Activated T-cell treated with anti-CD3 and anti-CD28 coated beads, Interleukin-2, amount 50 U/mL, for 72 hours (primary cell): Measurements from ENCODE around the gene FBH1. TPM values are rescaled to one million over a fixed set of nuclear protein-coding genes. Genes with fewer than 3 reads are reported as not detected.
"Not testable (repeated sequence)": the region's sequence is repeated elsewhere in the genome, so short reads cannot be mapped to it uniquely, and the experiment has no call there.

Experiments
- ATAC-seq, 2 donors: fragments of 150-1000 bp; cut with Tn5 transposase; replicated peaks in 1 of 2; 2 replicates each; pipeline ENCODE4 v1.10.0; 2021; ENCODE audit warnings: moderate library complexity in 2 of 2, mild to moderate bottlenecking in 1 of 2
- DNase-seq, 2 donors: peaks; one replicate each; pipeline ENCODE4 v3.0.0; 2021 to 2022; ENCODE audit warnings: mixed read lengths in 1 of 2
- H3K27ac Mint-ChIP-seq: one replicate; pipeline ENCODE4 v1.8.0; 2022; ENCODE audit warnings: mild to moderate bottlenecking, moderate library complexity, mixed read lengths
- H3K27me3 Mint-ChIP-seq: one replicate; pipeline ENCODE4 v1.8.0; 2022; ENCODE audit warnings: low read depth, mixed read lengths
- H3K36me3 Mint-ChIP-seq, 2 donors: one replicate each; pipeline ENCODE4 v1.8.0; 2022; ENCODE audit warnings: mixed read lengths in 2 of 2, mild to moderate bottlenecking in 1 of 2; ENCODE audit not compliant: insufficient read depth in 2 of 2
- H3K4me1 Mint-ChIP-seq: one replicate; pipeline ENCODE4 v1.8.0; 2022; ENCODE audit warnings: low read depth, mixed read lengths
- H3K4me3 Mint-ChIP-seq, 2 donors: one replicate each; pipeline ENCODE4 v1.8.0; 2022; ENCODE audit warnings: mild to moderate bottlenecking in 2 of 2, mixed read lengths in 2 of 2, moderate library complexity in 2 of 2
- H3K9me3 Mint-ChIP-seq, 2 donors: one replicate each; pipeline ENCODE4 v1.8.0; 2022; ENCODE audit warnings: mixed read lengths in 2 of 2
- total RNA-seq, 2 donors: library from RNA; stranded (reverse); gene quantifications; one replicate each; pipeline ENCODE4 v1.2.3, GENCODE V29; 2022

The FBH1 gene
- total RNA-seq, 2 donors from 2014 or later = 51.0 to 53.6 TPM

GRCh38 chr10:5862360-5862961 is 27.6 kb upstream of the FBH1 start:
- DNase-seq = peak; percentile 8 to 10
- Mint-ChIP-seq H3K4me3 (peak overlapping the region in 1 of 2 donors; percentile 19), H3K27me3 (no peaks in the 10 kb centered on the region), H3K27ac (no peak overlapping the region), H3K36me3 (peaks cover 0 to 3% of the 10 kb centered on the region in 2 donors), H3K4me1 (no peaks in the 10 kb centered on the region), H3K9me3 (no peaks in the 10 kb centered on the region)
- peak; percentile 63 to 91 for ATAC-seq

GRCh38 chr10:5862981-5863685 is 26.9 kb upstream of the FBH1 start:
- not testable (repeated sequence) for DNase-seq, H3K4me3 Mint-ChIP-seq, H3K36me3 Mint-ChIP-seq, H3K4me1 Mint-ChIP-seq, H3K27ac Mint-ChIP-seq, ATAC-seq, H3K9me3 Mint-ChIP-seq, H3K27me3 Mint-ChIP-seq

- H3K9me3 Mint-ChIP-seq, H3K4me3 Mint-ChIP-seq, H3K27me3 Mint-ChIP-seq, H3K27ac Mint-ChIP-seq, H3K4me1 Mint-ChIP-seq, ATAC-seq, DNase-seq, H3K36me3 Mint-ChIP-seq: not testable (repeated sequence)
These were observed 23.5 kb upstream of the FBH1 start for GRCh38 chr10:5866451-5867081.

- H3K4me3 Mint-ChIP-seq, H3K36me3 Mint-ChIP-seq, H3K4me1 Mint-ChIP-seq, H3K27ac Mint-ChIP-seq, ATAC-seq, H3K9me3 Mint-ChIP-seq, H3K27me3 Mint-ChIP-seq, DNase-seq: not testable (repeated sequence)
These were observed 22.9 kb upstream of the FBH1 start for GRCh38 chr10:5867091-5867615.

- not testable (repeated sequence) for ATAC-seq, H3K36me3 Mint-ChIP-seq, H3K4me1 Mint-ChIP-seq
These were observed 21.7 kb upstream of the FBH1 start for GRCh38 chr10:5868383-5868782.

GRCh38 chr10:5869156-5869555 is 20.9 kb upstream of the FBH1 start:
- peaks cover 3 to 4% of the 10 kb centered on the region in 2 donors for H3K36me3 Mint-ChIP-seq
- no peaks in the 10 kb centered on the region for H3K27me3 Mint-ChIP-seq
- H3K27ac Mint-ChIP-seq = no peak overlapping the region
- no peak overlapping the region for H3K4me3 Mint-ChIP-seq
- H3K4me1 Mint-ChIP-seq = peaks cover 11% of the 10 kb centered on the region
- ATAC-seq (no peak), DNase-seq (no peak)
- no peaks in the 10 kb centered on the region for H3K9me3 Mint-ChIP-seq

More at GRCh38 chr10:5868383-5868782, 21.7 kb upstream of the FBH1 start:
- H3K27ac Mint-ChIP-seq, H3K4me3 Mint-ChIP-seq, DNase-seq, H3K9me3 Mint-ChIP-seq, H3K27me3 Mint-ChIP-seq: not testable (repeated sequence)

- Mint-ChIP-seq H3K27me3 (no peaks in the 10 kb centered on the region), H3K9me3 (no peaks in the 10 kb centered on the region), H3K36me3 (peaks cover 4% of the 10 kb centered on the region in 2 donors), H3K4me1 (peaks cover 12% of the 10 kb centered on the region), H3K4me3 (no peak overlapping the region), H3K27ac (no peak overlapping the region)
- ATAC-seq = no peak
- DNase-seq = no peak
These were observed 18.4 kb upstream of the FBH1 start for GRCh38 chr10:5871596-5871995.

GRCh38 chr10:5873515-5873995 is 16.5 kb upstream of the FBH1 start:
- Mint-ChIP-seq H3K27ac (no peak overlapping the region), H3K36me3 (peaks cover under 1 to 6% of the 10 kb centered on the region in 2 donors), H3K4me1 (peaks cover 12% of the 10 kb centered on the region), H3K9me3 (no peaks in the 10 kb centered on the region), H3K27me3 (no peaks in the 10 kb centered on the region), H3K4me3 (peak overlapping the region; percentile 32 to 51)
- DNase-seq = peak; percentile 57 to 70
- peak; percentile 72 to 74 for ATAC-seq

- DNase-seq (no peak), ATAC-seq (no peak)
- H3K9me3 Mint-ChIP-seq = no peaks in the 10 kb centered on the region
- H3K36me3 Mint-ChIP-seq = peaks cover 0 to 6% of the 10 kb centered on the region in 2 donors
- H3K27me3 Mint-ChIP-seq = no peaks in the 10 kb centered on the region
- no peak overlapping the region for H3K4me3 Mint-ChIP-seq
- H3K27ac Mint-ChIP-seq = no peak overlapping the region
- H3K4me1 Mint-ChIP-seq = peaks cover 12% of the 10 kb centered on the region
These were observed 13.8 kb upstream of the FBH1 start for GRCh38 chr10:5876181-5876768.

GRCh38 chr10:5877041-5877440 is 13.0 kb upstream of the FBH1 start:
- H3K4me3 Mint-ChIP-seq, ATAC-seq, H3K27ac Mint-ChIP-seq, H3K27me3 Mint-ChIP-seq, DNase-seq, H3K36me3 Mint-ChIP-seq, H3K9me3 Mint-ChIP-seq: not testable (repeated sequence)
- H3K4me1 Mint-ChIP-seq = peaks cover 12% of the 10 kb centered on the region

- Mint-ChIP-seq H3K9me3 (no peaks in the 10 kb centered on the region), H3K27me3 (no peaks in the 10 kb centered on the region), H3K27ac (no peak overlapping the region), H3K4me1 (peaks cover 5% of the 10 kb centered on the region), H3K36me3 (peaks cover 2 to 13% of the 10 kb centered on the region in 2 donors), H3K4me3 (no peak overlapping the region)
- ATAC-seq (no peak), DNase-seq (no peak)
These were observed 7.1 kb upstream of the FBH1 start for GRCh38 chr10:5882961-5883360.

- Mint-ChIP-seq H3K9me3 (no peaks in the 10 kb centered on the region), H3K4me1 (peaks cover 16% of the 10 kb centered on the region), H3K36me3 (peaks cover 3 to 13% of the 10 kb centered on the region in 2 donors), H3K27ac (no peak overlapping the region), H3K4me3 (no peak overlapping the region), H3K27me3 (no peaks in the 10 kb centered on the region)
- ATAC-seq (no peak), DNase-seq (no peak)
These were observed 4.4 kb upstream of the FBH1 start for GRCh38 chr10:5885619-5886018.

GRCh38 chr10:5887029-5887428 is 3.0 kb upstream of the FBH1 start:
- no peaks in the 10 kb centered on the region for H3K9me3 Mint-ChIP-seq
- H3K4me1 Mint-ChIP-seq = peaks cover 30% of the 10 kb centered on the region
- H3K4me3 Mint-ChIP-seq = no peak overlapping the region
- ATAC-seq (no peak), DNase-seq (no peak)
- H3K27ac Mint-ChIP-seq = no peak overlapping the region
- H3K36me3 Mint-ChIP-seq = peaks cover 3 to 11% of the 10 kb centered on the region in 2 donors
- H3K27me3 Mint-ChIP-seq = no peaks in the 10 kb centered on the region
